ENCODE measurements around the gene PCYT2.

- TF ChIP-seq CTCF (conservative IDR thresholded peaks at IDR 0.05) (no peak), ZFX (IDR thresholded peaks at IDR 0.05) (no peak)
Observed at GRCh38 chr17:81958633-81959342, 47.6 kb upstream of the PCYT2 start.
